ENCODE measurements around the gene TOX2. TPM values are rescaled to one million over a fixed set of nuclear protein-coding genes. Genes with fewer than 3 reads are reported as not detected.

TOX2 gene
- polyA plus RNA-seq, 3 donors: 0.39 to 0.56 (median 0.47) TPM

GRCh38 chr20:44050327-44050726, 135.7 kb downstream of the TOX2 start:
- Histone ChIP-seq H3K27me3 (ENCODE audit: control insufficient read depth in 2 of 2, insufficient read depth in 2 of 2, low read length in 2 of 2) (peaks cover 6 to 7% of the 10 kb centered on the region in 2 donors), H3K4me1 (ENCODE audit: control insufficient read depth in 1 of 2, insufficient read depth in 2 of 2, low read length in 2 of 2) (no peaks in the 10 kb centered on the region), H3K4me2 (replicated peaks; ENCODE audit: extremely low read depth, low read length, poor library complexity, severe bottlenecking) (no peak overlapping the region), H3K9ac (ENCODE audit: insufficient read depth, low read length, poor library complexity, severe bottlenecking) (no peak overlapping the region), H2AFZ (ENCODE audit: insufficient read depth, low read depth, low read length, poor library complexity, severe bottlenecking) (no peak overlapping the region), H3K36me3 (replicated peaks in 1 of 2; ENCODE audit: control insufficient read depth in 1 of 2, insufficient read depth in 2 of 2, low read length in 2 of 2) (no peaks in the 10 kb centered on the region), H3K4me3 (replicated peaks in 1 of 3; ENCODE audit: low read depth in 2 of 3, low read length in 3 of 3) (no peak overlapping the region), H3K27ac (ENCODE audit: low read depth in 1 of 2, low read length in 2 of 2) (no peak overlapping the region), H3K9me3 (replicated peaks in 1 of 2; ENCODE audit: control insufficient read depth in 1 of 2, insufficient read depth in 1 of 2, low read length in 2 of 2) (no peaks in the 10 kb centered on the region), H4K20me1 (ENCODE audit: insufficient read depth, low read length) (no peaks in the 10 kb centered on the region), H3K79me2 (ENCODE audit: insufficient read depth, low read length) (no peaks in the 10 kb centered on the region)
- TF ChIP-seq CTCF (IDR thresholded peaks at IDR 0.05): no peak
- WGBS (ENCODE audit: insufficient coverage): no CpG with 5 or more reads among the region's 2 CpGs
- no peaks in the 10 kb centered on the region for H3K4me1 Mint-ChIP-seq
- H3K27ac Mint-ChIP-seq: no peak overlapping the region
- DNase-seq: no peak
- H3K36me3 Mint-ChIP-seq: no peaks in the 10 kb centered on the region
- peaks cover 11 to 25% (median 19%) of the 10 kb centered on the region in 3 donors for H3K27me3 Mint-ChIP-seq (ENCODE audit: low read depth in 3 of 3)
- H3K4me3 Mint-ChIP-seq: peak overlapping the region in 1 of 2 donors; percentile 7
- intact Hi-C loops (cut with micrococcal nuclease): loop anchor here in 1 of 2 donors (10.0 kb wide), 1 partner anchor 56 kb away; no protein-coding TSS in a partner anchor
- no peaks in the 10 kb centered on the region for H3K9me3 Mint-ChIP-seq

- WGBS (ENCODE audit: insufficient coverage): 92% methylated on average over 15 of the region's 25 CpGs
- Histone ChIP-seq H3K9ac (ENCODE audit: insufficient read depth, low read length, poor library complexity, severe bottlenecking) (no peak overlapping the region), H3K36me3 (replicated peaks in 1 of 2; ENCODE audit: control insufficient read depth in 1 of 2, insufficient read depth in 2 of 2, low read length in 2 of 2) (no peaks in the 10 kb centered on the region), H3K4me3 (replicated peaks in 1 of 3; ENCODE audit: low read depth in 2 of 3, low read length in 3 of 3) (no peak overlapping the region), H2AFZ (ENCODE audit: insufficient read depth, low read depth, low read length, poor library complexity, severe bottlenecking) (no peak overlapping the region), H4K20me1 (ENCODE audit: insufficient read depth, low read length) (no peaks in the 10 kb centered on the region), H3K27ac (ENCODE audit: low read depth in 1 of 2, low read length in 2 of 2) (no peak overlapping the region), H3K4me1 (ENCODE audit: control insufficient read depth in 1 of 2, insufficient read depth in 2 of 2, low read length in 2 of 2) (no peaks in the 10 kb centered on the region), H3K9me3 (replicated peaks in 1 of 2; ENCODE audit: control insufficient read depth in 1 of 2, insufficient read depth in 1 of 2, low read length in 2 of 2) (no peaks in the 10 kb centered on the region), H3K79me2 (ENCODE audit: insufficient read depth, low read length) (no peaks in the 10 kb centered on the region), H3K4me2 (replicated peaks; ENCODE audit: extremely low read depth, low read length, poor library complexity, severe bottlenecking) (no peak overlapping the region), H3K27me3 (ENCODE audit: control insufficient read depth in 2 of 2, insufficient read depth in 2 of 2, low read length in 2 of 2) (peaks cover 5 to 6% of the 10 kb centered on the region in 2 donors)
- Mint-ChIP-seq H3K36me3 (no peaks in the 10 kb centered on the region), H3K27me3 (ENCODE audit: low read depth in 3 of 3) (peaks cover 14 to 21% (median 19%) of the 10 kb centered on the region in 3 donors), H3K9me3 (no peaks in the 10 kb centered on the region), H3K27ac (no peak overlapping the region), H3K4me1 (no peaks in the 10 kb centered on the region), H3K4me3 (no peak overlapping the region)
- no peak for DNase-seq
- intact Hi-C loops (cut with micrococcal nuclease): loop anchor here in 1 of 2 donors (10.0 kb wide), 1 partner anchor 56 kb away; no protein-coding TSS in a partner anchor
- no peak for TF ChIP-seq CTCF (IDR thresholded peaks at IDR 0.05)
Observed at GRCh38 chr20:44050925-44051660, 136.4 kb downstream of the TOX2 start.
